IPS-15b (cell line): ENCODE measurements around the gene CRYBG1.
"Not testable (repeated sequence)": the region's sequence is repeated elsewhere in the genome, so short reads cannot be mapped to it uniquely, and the experiment has no call there.

ENCODE experiments used
- H3K27me3 ChIP-seq: one replicate; pipeline ENCODE4 v1.6.1; 2013; ENCODE audit warnings: low read length; ENCODE audit not compliant: control insufficient read depth, insufficient read depth
- H3K36me3 ChIP-seq: one replicate; pipeline ENCODE4 v1.6.1; 2013; ENCODE audit warnings: low read length; ENCODE audit not compliant: control insufficient read depth, insufficient read depth
- H3K4me1 ChIP-seq: one replicate; pipeline ENCODE4 v1.6.1; 2013; ENCODE audit warnings: mild to moderate bottlenecking, low read length; ENCODE audit not compliant: control insufficient read depth, insufficient read depth
- H3K4me3 ChIP-seq: one replicate; pipeline ENCODE4 v1.5.1; 2013; ENCODE audit warnings: low read depth, low read length
- H3K9ac ChIP-seq: one replicate; pipeline ENCODE4 v1.6.1; 2013; ENCODE audit warnings: low read depth, mild to moderate bottlenecking, low read length
- H3K9me3 ChIP-seq: one replicate; pipeline ENCODE4 v1.6.1; 2013; ENCODE audit warnings: mild to moderate bottlenecking, low read length; ENCODE audit not compliant: control insufficient read depth, insufficient read depth

CRYBG1 gene

DNA sequence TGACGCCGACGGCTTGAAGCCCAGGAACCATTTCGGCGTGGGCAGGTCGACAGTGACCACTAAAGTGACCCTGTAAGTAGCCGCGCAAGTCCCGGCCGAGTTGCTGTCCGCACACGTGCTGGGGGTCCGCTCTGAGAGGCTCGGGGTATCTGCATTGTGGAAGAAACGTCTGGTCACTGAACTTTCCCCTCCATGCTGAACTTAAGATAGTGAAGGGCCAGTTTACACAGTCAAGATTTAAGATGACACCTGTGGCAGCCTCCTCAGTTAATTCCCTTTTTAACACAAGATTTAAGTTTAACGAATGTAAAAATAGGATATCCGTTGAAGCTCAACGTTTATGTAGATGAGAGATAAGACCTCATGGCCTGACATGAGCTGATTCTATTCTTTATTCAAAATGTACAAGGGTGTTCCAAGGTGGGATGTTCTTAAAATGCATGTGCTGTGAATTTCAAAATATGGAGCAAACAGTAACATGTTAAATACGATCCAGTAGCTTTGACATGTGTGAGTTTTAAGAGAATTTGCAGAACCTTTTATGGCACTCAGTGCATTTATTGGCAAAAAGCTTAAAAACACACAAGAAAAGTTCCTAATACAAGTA lies 152.6 kb downstream of the CRYBG1 start:
- no peak overlapping the region for H3K9ac ChIP-seq
- no peaks in the 10 kb centered on the region for H3K36me3 ChIP-seq
- peaks cover 15% of the 10 kb centered on the region for H3K4me1 ChIP-seq
- H3K27me3 ChIP-seq = peaks cover 65% of the 10 kb centered on the region
- H3K9me3 ChIP-seq = no peaks in the 10 kb centered on the region
- peak overlapping the region; percentile 58 for H3K4me3 ChIP-seq

- H3K4me1 ChIP-seq = peaks cover 15% of the 10 kb centered on the region
- peaks cover 56% of the 10 kb centered on the region for H3K27me3 ChIP-seq
- H3K9me3 ChIP-seq = no peaks in the 10 kb centered on the region
- no peak overlapping the region for H3K9ac ChIP-seq
- H3K36me3 ChIP-seq = no peaks in the 10 kb centered on the region
- no peak overlapping the region for H3K4me3 ChIP-seq
Measured at GRCh38 chr6:106513808-106514582, 153.5 kb downstream of the CRYBG1 start.

DNA sequence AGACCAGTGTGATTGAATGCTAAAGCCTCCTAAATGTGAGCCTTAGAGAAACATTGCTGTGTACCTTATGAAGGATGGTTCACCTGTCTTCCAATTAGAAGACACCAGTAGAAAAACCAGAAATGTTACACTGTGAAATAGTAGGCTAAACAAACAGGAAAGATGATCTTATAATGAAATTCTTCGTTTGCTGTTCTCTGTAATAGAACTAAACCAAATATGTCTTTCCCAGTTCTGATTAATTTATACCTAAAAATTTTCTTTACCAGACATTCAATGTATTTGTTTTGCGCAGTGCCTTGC lies 154.0 kb downstream of the CRYBG1 start:
- H3K9me3 ChIP-seq = no peaks in the 10 kb centered on the region
- H3K27me3 ChIP-seq = peaks cover 51% of the 10 kb centered on the region
- no peaks in the 10 kb centered on the region for H3K36me3 ChIP-seq
- H3K9ac ChIP-seq = no peak overlapping the region
- no peak overlapping the region for H3K4me3 ChIP-seq
- H3K4me1 ChIP-seq = peaks cover 15% of the 10 kb centered on the region

DNA sequence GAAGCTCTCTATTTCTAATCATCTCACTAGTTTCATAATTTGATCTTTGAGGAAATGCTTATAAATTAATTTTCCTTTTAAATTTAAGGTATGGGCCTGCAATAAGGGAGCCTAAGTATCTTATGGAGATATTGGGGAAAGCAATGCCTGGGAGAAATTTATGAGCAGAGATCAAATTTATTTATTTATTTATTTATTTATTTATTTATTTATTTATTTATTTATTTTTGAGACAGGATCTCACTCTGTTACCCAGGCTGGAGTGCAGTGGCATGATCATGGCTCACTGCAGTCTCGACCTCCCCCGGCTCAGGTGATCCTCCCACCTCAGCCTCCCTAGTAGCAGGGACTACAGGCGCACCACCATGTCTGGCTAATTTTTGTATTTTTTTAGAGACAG lies 155.1 kb downstream of the CRYBG1 start:
- peaks cover 15% of the 10 kb centered on the region for H3K4me1 ChIP-seq
- not testable (repeated sequence) for H3K36me3 ChIP-seq

GRCh38 chr6:106516616-106517015 lies 156.1 kb downstream of the CRYBG1 start:
- Histone ChIP-seq H3K36me3 (no peaks in the 10 kb centered on the region), H3K9ac (no peak overlapping the region), H3K4me1 (peaks cover 7% of the 10 kb centered on the region)

More for the DNA sequence above, 155.1 kb downstream of the CRYBG1 start:
- not testable (repeated sequence) for H3K9ac ChIP-seq, H3K4me3 ChIP-seq, H3K9me3 ChIP-seq
- peaks cover 40% of the 10 kb centered on the region for H3K27me3 ChIP-seq

GRCh38 chr6:106517706-106518105 lies 157.2 kb downstream of the CRYBG1 start:
- H3K9me3 ChIP-seq = no peaks in the 10 kb centered on the region
- peaks cover 22% of the 10 kb centered on the region for H3K27me3 ChIP-seq
- no peak overlapping the region for H3K9ac ChIP-seq
- H3K4me3 ChIP-seq = no peak overlapping the region
- no peaks in the 10 kb centered on the region for H3K36me3 ChIP-seq
- H3K4me1 ChIP-seq = peaks cover 7% of the 10 kb centered on the region

More at GRCh38 chr6:106516616-106517015, 156.1 kb downstream of the CRYBG1 start:
- H3K4me3 ChIP-seq = no peak overlapping the region
- H3K27me3 ChIP-seq = peaks cover 30% of the 10 kb centered on the region
- H3K9me3 ChIP-seq = no peaks in the 10 kb centered on the region

- Histone ChIP-seq H3K4me1 (peaks cover 2% of the 10 kb centered on the region), H3K4me3 (no peak overlapping the region), H3K9me3 (no peaks in the 10 kb centered on the region), H3K27me3 (peaks cover 11% of the 10 kb centered on the region), H3K36me3 (no peaks in the 10 kb centered on the region), H3K9ac (no peak overlapping the region)
Measured at GRCh38 chr6:106518748-106519147, 158.2 kb downstream of the CRYBG1 start.

DNA sequence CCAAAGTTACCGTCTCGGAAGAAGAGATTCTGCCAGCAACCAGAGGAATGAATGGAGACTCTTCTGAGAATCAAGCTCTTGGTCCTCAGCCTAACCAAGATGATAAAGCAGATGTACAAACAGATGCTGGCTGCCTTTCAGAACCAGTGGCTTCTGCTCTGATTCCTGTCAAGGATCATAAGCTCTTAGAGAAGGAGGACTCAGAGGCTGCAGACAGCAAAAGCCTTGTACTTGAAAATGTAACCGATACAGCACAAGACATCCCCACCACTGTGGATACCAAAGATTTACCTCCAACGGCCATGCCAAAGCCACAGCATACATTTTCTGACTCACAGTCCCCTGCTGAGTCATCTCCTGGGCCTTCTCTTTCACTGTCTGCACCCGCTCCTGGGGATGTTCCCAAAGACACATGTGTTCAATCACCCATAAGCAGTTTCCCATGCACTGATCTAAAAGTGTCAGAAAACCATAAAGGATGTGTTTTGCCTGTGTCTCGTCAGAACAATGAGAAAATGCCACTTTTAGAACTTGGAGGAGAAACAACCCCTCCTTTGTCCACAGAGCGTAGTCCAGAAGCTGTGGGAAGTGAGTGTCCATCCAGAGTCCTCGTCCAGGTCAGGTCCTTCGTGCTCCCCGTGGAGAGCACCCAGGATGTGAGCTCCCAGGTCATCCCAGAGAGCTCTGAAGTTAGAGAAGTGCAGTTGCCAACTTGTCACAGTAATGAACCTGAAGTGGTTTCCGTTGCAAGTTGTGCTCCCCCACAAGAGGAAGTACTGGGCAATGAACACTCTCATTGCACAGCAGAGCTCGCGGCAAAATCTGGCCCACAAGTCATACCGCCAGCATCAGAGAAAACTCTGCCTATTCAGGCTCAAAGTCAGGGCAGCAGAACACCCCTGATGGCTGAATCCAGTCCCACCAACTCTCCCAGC lies 159.2 kb downstream of the CRYBG1 start:
- Histone ChIP-seq H3K27me3 (peaks cover 3% of the 10 kb centered on the region), H3K9ac (no peak overlapping the region), H3K9me3 (no peaks in the 10 kb centered on the region), H3K4me1 (no peaks in the 10 kb centered on the region), H3K36me3 (no peaks in the 10 kb centered on the region), H3K4me3 (no peak overlapping the region)

GRCh38 chr6:106520711-106521401 lies 160.3 kb downstream of the CRYBG1 start:
- Histone ChIP-seq H3K4me3 (no peak overlapping the region), H3K4me1 (no peaks in the 10 kb centered on the region), H3K36me3 (no peaks in the 10 kb centered on the region), H3K27me3 (no peaks in the 10 kb centered on the region), H3K9ac (no peak overlapping the region), H3K9me3 (no peaks in the 10 kb centered on the region)

DNA sequence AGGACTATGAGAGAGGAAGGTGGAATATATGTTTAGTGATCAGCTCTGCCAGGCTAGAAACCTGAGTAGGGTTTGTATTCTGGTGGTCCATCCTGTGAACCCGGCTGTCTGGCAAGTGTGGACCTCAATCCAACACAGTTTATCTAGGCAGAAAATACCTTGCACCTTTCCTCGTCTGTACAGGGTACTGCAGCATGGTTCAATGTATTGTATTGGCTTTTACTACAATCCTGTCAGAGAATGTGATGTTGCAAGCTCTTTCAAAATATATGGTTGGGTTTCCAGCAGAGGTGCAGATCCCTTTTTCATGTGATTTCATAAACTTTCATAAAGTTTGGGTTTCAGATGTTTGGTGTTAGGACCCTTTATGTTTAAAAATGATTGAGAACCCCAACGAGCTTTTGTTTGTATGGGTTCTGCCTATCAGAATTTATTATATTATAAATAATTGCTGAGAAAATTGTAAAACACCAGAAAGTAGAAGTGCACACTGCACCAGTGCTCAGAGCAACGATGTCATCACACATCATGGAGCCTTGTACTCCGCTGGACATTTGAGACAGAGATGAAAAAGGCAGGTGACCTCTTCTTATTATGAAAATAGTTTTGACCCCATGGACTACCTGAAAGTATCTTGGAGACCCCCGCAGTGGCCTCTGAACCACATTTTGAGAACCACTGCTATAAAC lies 162.2 kb downstream of the CRYBG1 start:
- Histone ChIP-seq H3K9me3 (no peaks in the 10 kb centered on the region), H3K4me3 (no peak overlapping the region), H3K9ac (no peak overlapping the region), H3K4me1 (no peaks in the 10 kb centered on the region), H3K36me3 (no peaks in the 10 kb centered on the region), H3K27me3 (no peaks in the 10 kb centered on the region)
